A673 (cell line): ENCODE data around the gene CCDC197. TPM values are rescaled to one million over a fixed set of nuclear protein-coding genes. Genes with fewer than 3 reads are reported as not detected.

ENCODE experiments used
- BruUV-seq: library from RNA; stranded (reverse); fragments of 400-500 nt; replicated peaks from 2 replicates; lab custom pipeline; 2021; lab: Mats Ljungman, UMichigan
- CTCF ChIA-PET: fragments of 300-600 bp; sonication (Branson Sonifier 250); formaldehyde crosslinking; loops from one replicate; lab custom pipeline; 2022; ENCODE audit warnings: antibody characterized with exemption; lab: Charles Lee
- POLR2A ChIA-PET: fragments of 300-600 bp; sonication (Branson Sonifier 250); formaldehyde crosslinking; loops from one replicate; lab custom pipeline; 2022; ENCODE audit warnings: antibody characterized with exemption; ENCODE audit not compliant: low non-redundant PET; lab: Charles Lee
- DNase-seq: peaks from one replicate; pipeline ENCODE4 v3.0.0-alpha.2; 2015; ENCODE audit warnings: low spot score
- H3K27ac ChIP-seq: fragments of 200-600 bp; sonication (generic); 2 replicates; pipeline ENCODE4 v1.5.1; 2016; ENCODE audit warnings: mixed run types, low read depth, mild to moderate bottlenecking, mixed read lengths, antibody characterized with exemption, low read length; ENCODE audit not compliant: poor library complexity, severe bottlenecking
- H3K27me3 ChIP-seq: fragments of 200-600 bp; sonication (generic); replicated peaks from 2 replicates; pipeline ENCODE4 v1.6.1; 2017; ENCODE audit warnings: mixed run types, low read depth, mild to moderate bottlenecking, mixed read lengths, antibody characterized with exemption, low read length; ENCODE audit not compliant: insufficient read depth, poor library complexity
- H3K36me3 ChIP-seq: fragments of 200-600 bp; sonication (generic); 2 replicates; pipeline ENCODE4 v1.6.1; 2016; ENCODE audit warnings: mixed run types, mild to moderate bottlenecking, mixed read lengths, antibody characterized with exemption, low read length; ENCODE audit not compliant: insufficient read depth, poor library complexity, severe bottlenecking
- H3K4me1 ChIP-seq: fragments of 200-600 bp; sonication (generic); 2 replicates; pipeline ENCODE4 v1.6.1; 2017; ENCODE audit warnings: mixed run types, mild to moderate bottlenecking, mixed read lengths, antibody characterized with exemption, low read length; ENCODE audit not compliant: insufficient read depth, poor library complexity, severe bottlenecking
- H3K4me3 ChIP-seq: fragments of 200-600 bp; sonication (generic); 2 replicates; pipeline ENCODE4 v1.5.1; 2016; ENCODE audit warnings: low read depth, mixed run types, mild to moderate bottlenecking, mixed read lengths, low read length; ENCODE audit not compliant: poor library complexity, severe bottlenecking
- H3K9me3 ChIP-seq: fragments of 200-600 bp; sonication (generic); 2 replicates; pipeline ENCODE4 v1.6.1; 2016; ENCODE audit warnings: mixed run types, low read depth, mild to moderate bottlenecking, mixed read lengths, antibody characterized with exemption, low read length; ENCODE audit not compliant: poor library complexity, severe bottlenecking
- EZH2 ChIP-seq: fragments of 200-600 bp; sonication (generic); IDR thresholded peaks from 2 replicates; pipeline ENCODE4 v1.6.1; 2017; ENCODE audit warnings: borderline replicate concordance, low read depth, mild to moderate bottlenecking, mixed read lengths, antibody characterized with exemption, low read length; ENCODE audit not compliant: poor library complexity, severe bottlenecking
- intact Hi-C: fragments of 100-400 bp; cut with micrococcal nuclease; formaldehyde crosslinking; loops from one replicate; pipeline ENCODE4 v1.10.0; 2022; ENCODE audit not compliant: unreplicated experiment
- total RNA-seq: library from RNA; stranded (reverse); gene quantifications from 2 replicates; pipeline ENCODE4 v1.2.3, GENCODE V29; 2021
- TF ChIP-seq, protein P1 (sequence below): fragments of 300-800, 200-600 bp; sonication (generic); conservative IDR thresholded peaks from 2 replicates; pipeline ENCODE4 v1.5.1; 2017; ENCODE audit warnings: low read depth, mild to moderate bottlenecking, antibody characterized with exemption, low read length, moderate library complexity, mixed read lengths

CCDC197 gene
- total RNA-seq, 1 experiment from 2014 or later: not detected

DNA sequence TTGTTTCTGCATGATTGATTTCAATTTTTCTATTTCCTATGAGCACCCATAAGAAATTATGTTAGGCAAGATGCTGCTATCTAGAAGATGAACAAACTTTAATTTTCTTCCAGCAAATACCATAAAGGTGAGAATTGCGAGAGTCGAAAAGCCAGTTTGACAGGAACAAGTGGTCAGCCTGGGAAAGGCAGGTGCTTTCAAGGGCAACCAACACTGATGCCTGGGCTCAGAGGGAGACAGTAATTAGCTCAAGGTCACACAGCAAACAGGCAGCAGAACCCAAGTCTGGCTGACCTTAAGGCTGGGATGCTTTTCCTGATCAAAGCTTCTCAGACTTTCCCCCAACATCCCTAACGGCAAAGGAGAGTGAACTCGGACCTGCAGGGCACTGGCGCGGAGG lies 22.2 kb downstream of the CCDC197 start:
- DNase-seq: no peak
- Histone ChIP-seq H3K36me3 (no peaks in the 10 kb centered on the region), H3K4me3 (no peak overlapping the region), H3K27ac (no peak overlapping the region), H3K4me1 (no peaks in the 10 kb centered on the region), H3K27me3 (no peaks in the 10 kb centered on the region), H3K9me3 (no peaks in the 10 kb centered on the region)
- no peak for TF ChIP-seq EZH2
- TF ChIP-seq, protein P1, sequence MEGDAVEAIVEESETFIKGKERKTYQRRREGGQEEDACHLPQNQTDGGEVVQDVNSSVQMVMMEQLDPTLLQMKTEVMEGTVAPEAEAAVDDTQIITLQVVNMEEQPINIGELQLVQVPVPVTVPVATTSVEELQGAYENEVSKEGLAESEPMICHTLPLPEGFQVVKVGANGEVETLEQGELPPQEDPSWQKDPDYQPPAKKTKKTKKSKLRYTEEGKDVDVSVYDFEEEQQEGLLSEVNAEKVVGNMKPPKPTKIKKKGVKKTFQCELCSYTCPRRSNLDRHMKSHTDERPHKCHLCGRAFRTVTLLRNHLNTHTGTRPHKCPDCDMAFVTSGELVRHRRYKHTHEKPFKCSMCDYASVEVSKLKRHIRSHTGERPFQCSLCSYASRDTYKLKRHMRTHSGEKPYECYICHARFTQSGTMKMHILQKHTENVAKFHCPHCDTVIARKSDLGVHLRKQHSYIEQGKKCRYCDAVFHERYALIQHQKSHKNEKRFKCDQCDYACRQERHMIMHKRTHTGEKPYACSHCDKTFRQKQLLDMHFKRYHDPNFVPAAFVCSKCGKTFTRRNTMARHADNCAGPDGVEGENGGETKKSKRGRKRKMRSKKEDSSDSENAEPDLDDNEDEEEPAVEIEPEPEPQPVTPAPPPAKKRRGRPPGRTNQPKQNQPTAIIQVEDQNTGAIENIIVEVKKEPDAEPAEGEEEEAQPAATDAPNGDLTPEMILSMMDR: no peak
- ChIA-PET CTCF (interaction anchor here (0.5 kb wide), 1 partner anchor 134 kb away, joined by 4 read pairs; no protein-coding TSS in a partner anchor), POLR2A (interaction anchor here (0.6 kb wide), 1 partner anchor 1059 kb away, joined by 4 read pairs; no protein-coding TSS in a partner anchor)
- BruUV-seq: no TSS peak
- intact Hi-C loops: no loop called here

DNA sequence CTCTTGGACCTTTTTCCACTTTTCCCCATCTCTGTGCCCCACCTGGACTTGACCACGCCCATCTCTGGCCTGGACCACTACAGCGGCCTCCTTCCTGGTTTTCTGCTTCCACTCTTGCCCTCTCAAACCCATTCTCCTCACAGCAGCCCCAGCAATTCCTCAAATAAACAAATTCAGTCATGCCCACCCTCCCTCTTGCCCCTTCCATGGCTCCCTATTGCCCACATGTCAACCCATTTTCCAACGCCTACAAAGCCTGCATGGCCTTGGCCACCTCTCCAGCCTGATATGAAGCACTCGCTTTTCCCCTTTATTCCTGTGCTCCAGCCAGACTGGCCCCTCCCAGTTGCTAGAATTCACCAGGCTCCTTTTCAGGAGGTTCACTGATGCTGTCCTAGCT lies 23.2 kb downstream of the CCDC197 start:
- no peak overlapping the region for H3K27ac ChIP-seq
- no peaks in the 10 kb centered on the region for H3K4me1 ChIP-seq
- no peaks in the 10 kb centered on the region for H3K36me3 ChIP-seq
- H3K9me3 ChIP-seq: no peaks in the 10 kb centered on the region
- BruUV-seq: no TSS peak
- CTCF ChIA-PET: no interaction called here
- no peaks in the 10 kb centered on the region for H3K27me3 ChIP-seq
- POLR2A ChIA-PET: no interaction called here
- intact Hi-C loops: no loop called here
- H3K4me3 ChIP-seq: no peak overlapping the region
- DNase-seq: no peak
- TF ChIP-seq, protein P1: no peak
- no peak for TF ChIP-seq EZH2

DNA sequence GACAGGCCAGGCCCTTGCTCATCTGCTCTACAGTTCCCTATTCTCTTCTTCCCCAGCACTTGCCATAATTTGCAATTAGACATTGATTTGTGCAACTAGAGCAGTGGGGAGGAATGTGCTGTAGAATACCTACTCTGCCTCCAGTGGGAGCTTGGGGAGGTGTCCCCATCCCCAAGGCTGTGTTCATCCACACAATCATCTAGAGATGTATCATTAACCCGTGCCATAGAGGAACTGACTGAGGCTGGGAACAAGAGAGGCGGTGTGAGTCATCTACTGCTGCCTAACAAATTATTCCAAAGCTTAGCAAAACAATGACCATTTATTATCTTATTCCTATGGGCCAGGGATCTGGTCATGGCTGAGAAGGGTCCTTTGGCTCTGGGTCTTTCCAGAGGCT lies 23.9 kb downstream of the CCDC197 start:
- CTCF ChIA-PET: no interaction called here
- no peak overlapping the region for H3K27ac ChIP-seq
- no peaks in the 10 kb centered on the region for H3K4me1 ChIP-seq
- no peaks in the 10 kb centered on the region for H3K36me3 ChIP-seq
- intact Hi-C loops: no loop called here
- DNase-seq: no peak
- no peak overlapping the region for H3K4me3 ChIP-seq
- POLR2A ChIA-PET: no interaction called here
- no TSS peak for BruUV-seq
- no peaks in the 10 kb centered on the region for H3K9me3 ChIP-seq
- no peaks in the 10 kb centered on the region for H3K27me3 ChIP-seq
- TF ChIP-seq, protein P1: no peak
- no peak for TF ChIP-seq EZH2
